ENCODE measurements around the gene MLLT6. TPM values are rescaled to one million over a fixed set of nuclear protein-coding genes. Genes with fewer than 3 reads are reported as not detected.

Gene MLLT6
- total and polyA plus RNA-seq, 10 of the 15 experiments (the other 5 are each of a cell fraction or from before 2014, with no cell fraction given): 4.8 to 105 (median 36.3) TPM

DNA sequence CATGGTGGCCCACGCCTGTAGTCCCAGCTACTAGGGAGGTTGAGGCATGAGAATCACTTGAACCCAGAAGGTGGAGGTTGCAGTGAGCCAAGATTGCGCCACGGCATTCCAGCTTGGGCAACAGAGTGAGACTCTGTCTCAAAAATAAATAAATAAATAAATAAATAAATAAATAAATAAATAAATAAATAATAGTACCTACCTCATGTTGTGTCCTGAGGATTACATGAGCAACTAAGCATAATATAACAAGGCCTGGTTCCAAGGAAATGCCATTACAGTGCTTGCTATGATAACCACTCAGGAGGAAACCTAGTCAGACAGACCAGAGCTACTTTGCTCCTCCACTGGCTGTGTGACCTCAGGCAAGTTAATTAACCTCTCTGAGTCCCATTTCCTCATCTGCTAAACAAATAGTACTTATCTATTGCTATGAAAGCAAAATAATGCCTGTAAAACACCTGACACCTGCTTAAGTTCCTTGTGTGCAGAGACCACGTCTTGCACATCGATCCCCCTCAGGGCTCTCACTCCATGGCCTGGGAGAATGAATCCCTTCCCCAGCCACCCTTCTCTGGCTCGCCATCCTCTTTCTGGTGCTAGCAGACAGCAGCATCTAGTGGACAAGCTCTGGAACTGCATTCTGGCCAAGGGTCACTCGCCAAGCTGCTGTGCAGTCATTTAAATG, 37.8 kb upstream of the MLLT6 start (continued):
- TF ChIP-seq, protein P1, sequence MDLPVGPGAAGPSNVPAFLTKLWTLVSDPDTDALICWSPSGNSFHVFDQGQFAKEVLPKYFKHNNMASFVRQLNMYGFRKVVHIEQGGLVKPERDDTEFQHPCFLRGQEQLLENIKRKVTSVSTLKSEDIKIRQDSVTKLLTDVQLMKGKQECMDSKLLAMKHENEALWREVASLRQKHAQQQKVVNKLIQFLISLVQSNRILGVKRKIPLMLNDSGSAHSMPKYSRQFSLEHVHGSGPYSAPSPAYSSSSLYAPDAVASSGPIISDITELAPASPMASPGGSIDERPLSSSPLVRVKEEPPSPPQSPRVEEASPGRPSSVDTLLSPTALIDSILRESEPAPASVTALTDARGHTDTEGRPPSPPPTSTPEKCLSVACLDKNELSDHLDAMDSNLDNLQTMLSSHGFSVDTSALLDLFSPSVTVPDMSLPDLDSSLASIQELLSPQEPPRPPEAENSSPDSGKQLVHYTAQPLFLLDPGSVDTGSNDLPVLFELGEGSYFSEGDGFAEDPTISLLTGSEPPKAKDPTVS (IDR thresholded peaks at IDR 0.05; ENCODE audit: low read depth, low read length): no peak
- TF ChIP-seq ZBED1 (IDR thresholded peaks at IDR 0.05; ENCODE audit: borderline replicate concordance) (no peak), ZNF274 (IDR thresholded peaks at IDR 0.05; ENCODE audit: insufficient read depth, insufficient read length) (no peak), NFYA (IDR thresholded peaks at IDR 0.05; ENCODE audit: borderline replicate concordance, low read depth, low read length) (no peak), EP300 (IDR thresholded peaks at IDR 0.05; ENCODE audit: borderline replicate concordance in 1 of 2, control insufficient read depth in 1 of 2, low read depth in 2 of 2, low read length in 2 of 2) (no peak), NFXL1 (IDR thresholded peaks at IDR 0.05; ENCODE audit: borderline replicate concordance) (peak; percentile 94), NR2C1 (IDR thresholded peaks at IDR 0.05) (no peak), EZH2 (IDR thresholded peaks at IDR 0.05; ENCODE audit: borderline replicate concordance, control insufficient read depth, low read depth, low read length) (no peak), ASH2L (IDR thresholded peaks at IDR 0.05; ENCODE audit: borderline replicate concordance, low read depth) (no peak), PML (IDR thresholded peaks at IDR 0.05; ENCODE audit: low read length) (no peak), FOXM1 (IDR thresholded peaks at IDR 0.05; ENCODE audit: low read depth, low read length) (peak; percentile 65; the same call in 1 of the 2 replicates), ETV6 (conservative IDR thresholded peaks at IDR 0.05 in 1 of 2, IDR thresholded peaks at IDR 0.05 in 1 of 2; ENCODE audit: borderline replicate concordance in 1 of 2, low read depth in 1 of 2) (no peak), SIX5 (IDR thresholded peaks at IDR 0.05; ENCODE audit: low read depth, low read length, severe bottlenecking) (no peak), YBX1 (IDR thresholded peaks at IDR 0.05) (no peak), RCOR1 (conservative IDR thresholded peaks at IDR 0.05; ENCODE audit: low read depth, low read length) (no peak), RFX5 (IDR thresholded peaks at IDR 0.05; ENCODE audit: low read depth, low read length) (no peak), SRF (IDR thresholded peaks at IDR 0.05; ENCODE audit: low read depth in 2 of 2, low read length in 2 of 2) (no peak), MTA2 (IDR thresholded peaks at IDR 0.05; ENCODE audit: low read depth) (no peak), JUNB (IDR thresholded peaks at IDR 0.05) (no peak), MTA3 (IDR thresholded peaks at IDR 0.05; ENCODE audit: borderline replicate concordance, low read length) (no peak), NR2F1 (conservative IDR thresholded peaks at IDR 0.05) (0 out of 2 replicates have a peak, but pooled peaks have one; percentile 29), BRCA1 (IDR thresholded peaks at IDR 0.05; ENCODE audit: low read depth, low read length) (no peak), EED (IDR thresholded peaks at IDR 0.05; ENCODE audit: low read depth) (no peak)
- TF ChIP-seq, protein P2, sequence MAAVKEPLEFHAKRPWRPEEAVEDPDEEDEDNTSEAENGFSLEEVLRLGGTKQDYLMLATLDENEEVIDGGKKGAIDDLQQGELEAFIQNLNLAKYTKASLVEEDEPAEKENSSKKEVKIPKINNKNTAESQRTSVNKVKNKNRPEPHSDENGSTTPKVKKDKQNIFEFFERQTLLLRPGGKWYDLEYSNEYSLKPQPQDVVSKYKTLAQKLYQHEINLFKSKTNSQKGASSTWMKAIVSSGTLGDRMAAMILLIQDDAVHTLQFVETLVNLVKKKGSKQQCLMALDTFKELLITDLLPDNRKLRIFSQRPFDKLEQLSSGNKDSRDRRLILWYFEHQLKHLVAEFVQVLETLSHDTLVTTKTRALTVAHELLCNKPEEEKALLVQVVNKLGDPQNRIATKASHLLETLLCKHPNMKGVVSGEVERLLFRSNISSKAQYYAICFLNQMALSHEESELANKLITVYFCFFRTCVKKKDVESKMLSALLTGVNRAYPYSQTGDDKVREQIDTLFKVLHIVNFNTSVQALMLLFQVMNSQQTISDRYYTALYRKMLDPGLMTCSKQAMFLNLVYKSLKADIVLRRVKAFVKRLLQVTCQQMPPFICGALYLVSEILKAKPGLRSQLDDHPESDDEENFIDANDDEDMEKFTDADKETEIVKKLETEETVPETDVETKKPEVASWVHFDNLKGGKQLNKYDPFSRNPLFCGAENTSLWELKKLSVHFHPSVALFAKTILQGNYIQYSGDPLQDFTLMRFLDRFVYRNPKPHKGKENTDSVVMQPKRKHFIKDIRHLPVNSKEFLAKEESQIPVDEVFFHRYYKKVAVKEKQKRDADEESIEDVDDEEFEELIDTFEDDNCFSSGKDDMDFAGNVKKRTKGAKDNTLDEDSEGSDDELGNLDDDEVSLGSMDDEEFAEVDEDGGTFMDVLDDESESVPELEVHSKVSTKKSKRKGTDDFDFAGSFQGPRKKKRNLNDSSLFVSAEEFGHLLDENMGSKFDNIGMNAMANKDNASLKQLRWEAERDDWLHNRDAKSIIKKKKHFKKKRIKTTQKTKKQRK (IDR thresholded peaks at IDR 0.05; ENCODE audit: low read depth, low read length): no peak
- TF ChIP-seq, protein P3, sequence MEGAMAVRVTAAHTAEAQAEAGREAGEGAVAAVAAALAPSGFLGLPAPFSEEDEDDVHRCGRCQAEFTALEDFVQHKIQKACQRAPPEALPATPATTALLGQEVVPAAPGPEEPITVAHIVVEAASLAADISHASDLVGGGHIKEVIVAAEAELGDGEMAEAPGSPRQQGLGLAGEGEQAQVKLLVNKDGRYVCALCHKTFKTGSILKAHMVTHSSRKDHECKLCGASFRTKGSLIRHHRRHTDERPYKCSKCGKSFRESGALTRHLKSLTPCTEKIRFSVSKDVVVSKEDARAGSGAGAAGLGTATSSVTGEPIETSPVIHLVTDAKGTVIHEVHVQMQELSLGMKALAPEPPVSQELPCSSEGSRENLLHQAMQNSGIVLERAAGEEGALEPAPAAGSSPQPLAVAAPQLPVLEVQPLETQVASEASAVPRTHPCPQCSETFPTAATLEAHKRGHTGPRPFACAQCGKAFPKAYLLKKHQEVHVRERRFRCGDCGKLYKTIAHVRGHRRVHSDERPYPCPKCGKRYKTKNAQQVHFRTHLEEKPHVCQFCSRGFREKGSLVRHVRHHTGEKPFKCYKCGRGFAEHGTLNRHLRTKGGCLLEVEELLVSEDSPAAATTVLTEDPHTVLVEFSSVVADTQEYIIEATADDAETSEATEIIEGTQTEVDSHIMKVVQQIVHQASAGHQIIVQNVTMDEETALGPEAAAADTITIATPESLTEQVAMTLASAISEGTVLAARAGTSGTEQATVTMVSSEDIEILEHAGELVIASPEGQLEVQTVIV (IDR thresholded peaks at IDR 0.05; ENCODE audit: borderline replicate concordance, partially characterized antibody): no peak
